HAP-1 (cell line): ENCODE results near the gene UGGT2.
"Not testable (repeated sequence)": the region's sequence is repeated elsewhere in the genome, so short reads cannot be mapped to it uniquely, and the experiment has no call there.

ENCODE experiments used
- DNase-seq, 2 experiments: peaks; one replicate each; pipeline ENCODE4 v3.0.0-alpha.2; 2016 to 2020; ENCODE audit warnings: low spot score in 2 of 2
- H3K27me3 ChIP-seq: fragments of 250-450 bp; sonication (Bioruptor Pico); 2 replicates; pipeline ENCODE4 v1.5.1; 2020; ENCODE audit warnings: low read depth, mild to moderate bottlenecking, moderate library complexity
- H3K36me3 ChIP-seq: fragments of 250-450 bp; sonication (Bioruptor Pico); replicated peaks from 2 replicates; pipeline ENCODE4 v1.5.1; 2020; ENCODE audit warnings: mild to moderate bottlenecking
- H3K4me1 ChIP-seq: fragments of 250-450 bp; sonication (Bioruptor Pico); 2 replicates; pipeline ENCODE4 v1.5.1; 2020; ENCODE audit warnings: mild to moderate bottlenecking
- H3K4me3 ChIP-seq: fragments of 250-450 bp; sonication (Bioruptor Pico); 2 replicates; pipeline ENCODE4 v1.5.1; 2020; ENCODE audit warnings: mild to moderate bottlenecking, moderate library complexity
- H3K9me3 ChIP-seq: fragments of 250-450 bp; sonication (Bioruptor Pico); 2 replicates; pipeline ENCODE4 v1.5.1; 2020; ENCODE audit warnings: mild to moderate bottlenecking, moderate library complexity
- in situ Hi-C: fragments of 300-500 bp; cut with MboI; formaldehyde crosslinking; loops from 3 replicates; pipeline ENCODE4 v1.14.3; 2020; ENCODE audit warnings: low sequenced_read_pairs, inconsistent platforms, mixed read lengths

Gene UGGT2

DNA sequence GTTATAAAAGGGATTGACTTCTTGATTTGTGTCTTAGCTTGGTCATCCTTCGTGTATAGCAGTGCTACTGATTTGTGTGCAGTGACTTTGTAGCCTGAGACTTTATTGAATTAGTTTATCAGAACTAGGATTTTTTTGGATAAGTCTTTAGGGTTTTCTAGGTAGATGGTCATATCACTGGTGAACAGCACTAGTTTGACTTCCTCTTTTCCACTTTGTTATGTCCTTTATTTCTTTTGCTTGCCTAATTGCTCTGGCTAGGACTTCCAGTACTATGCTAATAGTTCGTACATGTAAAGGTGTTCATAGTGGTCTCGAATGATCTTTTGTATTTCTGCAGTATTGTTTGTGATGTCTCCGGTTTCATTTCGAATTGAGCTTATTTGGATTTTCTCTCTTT lies 230.9 kb downstream of the UGGT2 start:
- in situ Hi-C loops: no loop called here
- DNase-seq: no peak
- Histone ChIP-seq H3K27me3 (no peaks in the 10 kb centered on the region), H3K9me3 (no peaks in the 10 kb centered on the region), H3K4me1 (no peaks in the 10 kb centered on the region), H3K36me3 (no peaks in the 10 kb centered on the region), H3K4me3 (no peak overlapping the region)

- Histone ChIP-seq H3K9me3 (no peaks in the 10 kb centered on the region), H3K4me3 (no peak overlapping the region)
- in situ Hi-C loops: no loop called here
Measured at GRCh38 chr13:95814495-95814894, 238.7 kb downstream of the UGGT2 start.

DNA sequence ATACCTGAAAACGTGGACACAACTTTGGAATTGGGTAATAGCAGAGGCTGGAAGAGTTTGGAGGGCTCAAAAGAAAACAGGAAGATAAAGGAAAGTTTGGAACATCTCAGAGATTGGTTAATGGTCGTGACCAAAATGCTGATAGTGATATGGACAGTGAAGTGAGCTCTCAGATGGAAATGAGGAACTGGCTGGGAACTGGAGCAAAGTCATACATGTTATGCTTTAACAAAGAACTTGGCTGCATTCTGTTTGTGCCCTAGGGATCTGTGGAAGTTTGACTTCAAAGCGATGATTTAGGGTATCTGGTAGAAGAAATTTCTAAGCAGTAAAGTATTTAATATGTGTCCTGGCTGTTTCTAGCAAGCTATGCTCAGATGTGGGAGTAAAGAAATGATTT lies 240.1 kb downstream of the UGGT2 start:
- no peak for DNase-seq
- H3K4me1 ChIP-seq: no peaks in the 10 kb centered on the region
- in situ Hi-C loops: no loop called here
- no peaks in the 10 kb centered on the region for H3K36me3 ChIP-seq
- H3K9me3 ChIP-seq: no peaks in the 10 kb centered on the region
- no peaks in the 10 kb centered on the region for H3K27me3 ChIP-seq
- H3K4me3 ChIP-seq: no peak overlapping the region

More at GRCh38 chr13:95814495-95814894, 238.7 kb downstream of the UGGT2 start:
- H3K4me1 ChIP-seq: no peaks in the 10 kb centered on the region
- H3K36me3 ChIP-seq: no peaks in the 10 kb centered on the region
- no peak for DNase-seq
- H3K27me3 ChIP-seq: no peaks in the 10 kb centered on the region

GRCh38 chr13:95809429-95809828 lies 243.8 kb downstream of the UGGT2 start:
- Histone ChIP-seq H3K9me3 (no peaks in the 10 kb centered on the region), H3K4me3 (no peak overlapping the region), H3K36me3 (no peaks in the 10 kb centered on the region), H3K4me1 (no peaks in the 10 kb centered on the region), H3K27me3 (no peaks in the 10 kb centered on the region)
- in situ Hi-C loops: no loop called here
- no peak for DNase-seq

- H3K4me3 ChIP-seq: no peak overlapping the region
- H3K27me3 ChIP-seq: no peaks in the 10 kb centered on the region
- no peaks in the 10 kb centered on the region for H3K9me3 ChIP-seq
- in situ Hi-C loops: no loop called here
- no peaks in the 10 kb centered on the region for H3K4me1 ChIP-seq
- DNase-seq: no peak
- no peaks in the 10 kb centered on the region for H3K36me3 ChIP-seq
Measured at GRCh38 chr13:95805921-95806320, 247.3 kb downstream of the UGGT2 start.

DNA sequence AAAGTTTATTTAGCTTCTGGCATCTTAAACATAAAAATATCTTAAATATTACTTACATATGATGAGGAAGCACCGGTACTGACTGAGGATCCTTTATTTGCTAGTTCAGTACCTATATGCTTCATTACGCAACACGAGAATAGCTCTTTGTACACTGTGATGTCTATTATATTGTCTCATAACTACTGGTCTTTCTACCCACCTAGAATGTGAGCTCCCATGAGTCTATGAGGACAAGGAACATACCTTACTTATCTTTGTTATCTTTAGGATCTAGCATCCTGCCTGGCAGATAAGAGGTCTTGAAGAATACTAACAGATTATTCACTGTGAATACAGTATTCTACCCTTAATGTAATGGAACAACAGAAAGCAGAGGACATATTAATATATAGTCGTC lies 251.4 kb downstream of the UGGT2 start:
- no peaks in the 10 kb centered on the region for H3K36me3 ChIP-seq
- in situ Hi-C loops: no loop called here
- no peaks in the 10 kb centered on the region for H3K27me3 ChIP-seq
- no peak overlapping the region for H3K4me3 ChIP-seq
- no peak for DNase-seq
- no peaks in the 10 kb centered on the region for H3K4me1 ChIP-seq
- no peaks in the 10 kb centered on the region for H3K9me3 ChIP-seq

DNA sequence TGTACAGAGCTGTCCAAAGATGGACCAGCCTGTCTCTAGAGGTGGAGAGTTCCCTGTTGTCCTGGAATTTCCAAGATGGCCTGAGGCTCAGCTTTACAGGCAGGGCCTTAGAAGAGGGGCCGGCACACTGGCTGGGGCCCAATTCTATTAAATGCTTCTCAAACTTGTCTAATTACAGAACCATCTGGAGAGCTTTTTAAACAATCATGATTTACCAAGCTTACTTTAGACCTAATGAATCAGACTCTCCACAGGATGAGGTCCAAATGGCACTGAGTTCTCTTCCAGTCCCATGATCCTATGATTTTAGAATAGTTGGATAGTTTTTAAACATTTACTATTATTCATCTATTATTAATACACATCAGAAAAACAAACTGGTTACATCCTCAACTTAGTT lies 252.8 kb downstream of the UGGT2 start:
- H3K9me3 ChIP-seq: no peaks in the 10 kb centered on the region
- H3K36me3 ChIP-seq: no peaks in the 10 kb centered on the region
- H3K27me3 ChIP-seq: no peaks in the 10 kb centered on the region
- in situ Hi-C loops: no loop called here
- H3K4me1 ChIP-seq: peaks cover 9% of the 10 kb centered on the region
- H3K4me3 ChIP-seq: no peak overlapping the region
- no peak for DNase-seq

DNA sequence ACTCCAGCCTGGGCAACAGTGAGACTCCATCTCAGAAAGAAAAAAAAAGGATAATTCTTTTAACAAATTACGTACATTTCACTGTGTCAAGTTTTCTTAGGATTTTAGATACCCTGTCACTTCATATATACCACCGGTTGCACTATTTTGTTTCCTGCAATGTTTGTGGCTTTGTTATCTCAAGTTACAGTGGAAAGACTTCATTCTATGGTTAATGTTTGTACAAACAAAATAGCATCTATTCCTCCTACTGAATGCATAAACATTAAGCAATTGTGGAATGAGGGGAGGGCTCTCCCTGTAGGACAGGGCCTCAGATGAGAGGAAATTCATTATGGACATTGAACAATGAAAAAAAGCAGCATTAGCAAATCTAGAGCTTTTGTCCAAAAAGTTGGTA lies 256.2 kb downstream of the UGGT2 start:
- in situ Hi-C loops: no loop called here
- Histone ChIP-seq H3K27me3 (no peaks in the 10 kb centered on the region), H3K9me3 (no peaks in the 10 kb centered on the region), H3K36me3 (peaks cover 8% of the 10 kb centered on the region; the same call in 1 of the 2 replicates), H3K4me3 (no peak overlapping the region), H3K4me1 (peaks cover 9% of the 10 kb centered on the region)
- no peak for DNase-seq

- Histone ChIP-seq H3K36me3 (peaks cover 17% of the 10 kb centered on the region), H3K9me3 (no peaks in the 10 kb centered on the region), H3K4me1 (peaks cover 9% of the 10 kb centered on the region), H3K27me3 (no peaks in the 10 kb centered on the region), H3K4me3 (no peak overlapping the region)
- in situ Hi-C loops: no loop called here
- no peak for DNase-seq
Measured at GRCh38 chr13:95793781-95794180, 259.4 kb downstream of the UGGT2 start.

DNA sequence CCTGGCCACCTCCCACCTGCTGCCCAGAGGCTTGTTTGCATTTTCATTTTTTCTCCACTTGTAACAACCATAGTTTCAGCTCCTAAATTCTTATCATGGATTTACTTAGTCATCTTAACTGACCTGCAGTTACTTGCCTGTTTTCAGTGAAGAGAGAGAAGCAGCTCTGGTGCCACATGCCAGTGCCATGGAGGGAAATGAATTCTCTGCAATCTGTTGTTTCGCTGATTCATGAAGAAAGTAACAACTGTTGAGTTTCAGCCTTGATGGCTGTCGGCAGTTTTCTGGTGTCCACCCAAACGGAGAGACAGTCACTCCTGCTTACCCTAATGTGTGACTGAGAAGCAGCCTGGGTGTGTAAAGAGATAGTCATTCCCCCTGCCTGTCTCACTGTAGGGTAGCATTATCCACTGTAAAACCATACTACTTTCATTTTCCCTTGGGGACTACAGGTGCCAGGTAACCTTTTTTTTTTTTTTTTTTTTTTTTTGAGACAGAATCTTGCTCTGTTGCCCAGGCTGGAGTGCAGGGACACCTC lies 260.1 kb downstream of the UGGT2 start:
- H3K4me1 ChIP-seq: peaks cover 9% of the 10 kb centered on the region
- H3K4me3 ChIP-seq: no peak overlapping the region
- no peaks in the 10 kb centered on the region for H3K9me3 ChIP-seq
- no peaks in the 10 kb centered on the region for H3K27me3 ChIP-seq
- H3K36me3 ChIP-seq: peaks cover 21% of the 10 kb centered on the region
- in situ Hi-C loops: no loop called here
- DNase-seq: no peak

GRCh38 chr13:95791084-95791722 lies 262.0 kb downstream of the UGGT2 start:
- Histone ChIP-seq H3K27me3 (no peaks in the 10 kb centered on the region), H3K36me3 (peaks cover 23% of the 10 kb centered on the region), H3K4me1 (peaks cover 7% of the 10 kb centered on the region), H3K9me3 (no peaks in the 10 kb centered on the region), H3K4me3 (no peak overlapping the region)
- no peak for DNase-seq
- in situ Hi-C loops: no loop called here

- DNase-seq, H3K9me3 ChIP-seq, H3K4me3 ChIP-seq, in situ Hi-C loops, H3K27me3 ChIP-seq, H3K4me1 ChIP-seq: not testable (repeated sequence)
- peaks cover 23% of the 10 kb centered on the region for H3K36me3 ChIP-seq
Measured at GRCh38 chr13:95789315-95789714, 263.9 kb downstream of the UGGT2 start.

- Histone ChIP-seq H3K36me3 (peaks cover 23% of the 10 kb centered on the region), H3K4me3 (no peak overlapping the region), H3K27me3 (no peaks in the 10 kb centered on the region), H3K4me1 (no peaks in the 10 kb centered on the region; the same call in 1 of the 2 replicates), H3K9me3 (no peaks in the 10 kb centered on the region)
- in situ Hi-C loops: no loop called here
- no peak for DNase-seq
Measured at GRCh38 chr13:95788100-95788463, 265.1 kb downstream of the UGGT2 start.

DNA sequence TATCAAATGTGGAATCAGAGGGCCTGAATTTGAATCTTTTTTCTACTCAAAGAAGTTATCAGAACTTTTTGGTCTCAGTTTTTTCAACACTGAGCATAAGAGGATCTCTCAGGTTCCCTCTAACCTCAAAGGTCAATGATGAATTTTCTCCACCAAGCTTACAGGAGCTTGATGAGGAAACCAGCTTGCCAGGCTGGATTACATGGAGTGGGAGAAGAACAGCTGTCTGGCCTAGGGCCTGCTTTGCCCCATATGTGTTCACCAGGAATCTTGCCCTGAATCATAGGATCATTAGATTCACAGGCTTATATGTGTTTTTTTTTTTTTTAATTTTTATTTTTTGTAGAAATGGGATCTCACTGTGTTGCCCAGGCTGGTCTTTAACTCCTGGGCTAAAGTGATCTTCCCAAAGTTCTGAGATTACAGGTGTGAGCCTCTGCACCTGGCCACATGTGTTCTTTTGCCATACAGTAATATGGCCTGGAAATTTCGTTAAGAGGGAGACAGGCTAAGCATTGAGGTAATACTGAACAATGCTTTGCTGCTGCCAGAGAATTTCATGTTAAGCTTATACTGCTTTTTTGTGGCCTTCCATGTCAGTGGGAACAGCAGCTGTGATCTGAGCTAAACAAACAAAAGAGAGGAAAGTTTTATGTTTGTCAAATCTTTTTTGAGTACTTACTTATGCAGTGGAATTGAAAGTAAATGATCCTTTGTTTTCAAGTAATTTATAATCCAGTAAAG lies 265.7 kb downstream of the UGGT2 start:
- H3K27me3 ChIP-seq: no peaks in the 10 kb centered on the region
- peaks cover 20% of the 10 kb centered on the region for H3K36me3 ChIP-seq
- in situ Hi-C loops: no loop called here
- no peak overlapping the region for H3K4me3 ChIP-seq
- no peaks in the 10 kb centered on the region for H3K9me3 ChIP-seq
- no peak for DNase-seq
- no peaks in the 10 kb centered on the region; the same call in 1 of the 2 replicates for H3K4me1 ChIP-seq
